ENCODE data around the gene TERT.

DNA sequence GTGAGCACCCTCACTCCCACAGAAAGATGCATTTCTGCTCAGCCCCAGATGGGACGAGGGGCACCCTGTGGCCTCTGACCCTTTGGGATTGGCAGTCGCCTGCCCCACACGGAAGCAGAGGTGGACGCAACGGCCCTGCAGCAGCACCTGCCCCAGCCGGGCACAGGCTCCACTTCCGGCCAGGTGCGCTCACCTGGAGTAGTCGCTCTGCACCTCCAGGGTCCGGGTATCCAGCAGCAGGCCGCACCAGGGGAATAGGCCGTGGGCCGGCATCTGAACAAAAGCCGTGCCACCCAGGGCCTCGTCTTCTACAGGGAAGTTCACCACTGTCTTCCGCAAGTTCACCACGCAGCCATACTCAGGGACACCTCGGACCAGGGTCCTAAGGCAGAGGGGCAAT lies 30.7 kb downstream of the TERT start:
- TF ChIP-seq POLR2A (IDR thresholded peaks at IDR 0.05; ENCODE audit: low read depth, low read length) (no peak), TAF1 (IDR thresholded peaks at IDR 0.05; ENCODE audit: low read depth, low read length) (no peak)
